MCF 10A (cell line): ENCODE results near the gene PSPN. TPM values are rescaled to one million over a fixed set of nuclear protein-coding genes. Genes with fewer than 3 reads are reported as not detected.

ENCODE experiments used
- BruUV-seq: library from RNA; stranded (reverse); fragments of 400-500 nt; replicated peaks from 2 replicates; lab custom pipeline; 2021; lab: Mats Ljungman, UMichigan
- CTCF ChIA-PET: fragments of 300-600 bp; sonication (Branson Sonifier 250); formaldehyde crosslinking; extraction: SDS; loops from one replicate; lab custom pipeline; 2021; ENCODE audit warnings: antibody characterized with exemption, inconsistent platforms; lab: Yijun Ruan, JAX
- POLR2A ChIA-PET: fragments of 300-600, 350-650 bp; sonication (Branson Sonifier 250); formaldehyde crosslinking; extraction: SDS; loops from one replicate; lab custom pipeline; 2020; ENCODE audit warnings: antibody characterized with exemption, inconsistent platforms; lab: Yijun Ruan, JAX
- DNase-seq: peaks from one replicate; pipeline ENCODE4 v3.0.0-alpha.2; 2018; ENCODE audit not compliant: unreplicated experiment
- H3K27ac Mint-ChIP-seq: one replicate; pipeline ENCODE4 v1.8.0; 2022; ENCODE audit warnings: mild to moderate bottlenecking, low read depth, mixed read lengths; ENCODE audit not compliant: unreplicated experiment
- H3K27me3 Mint-ChIP-seq: one replicate; pipeline ENCODE4 v1.8.0; 2022; ENCODE audit warnings: mixed read lengths; ENCODE audit not compliant: insufficient read depth, unreplicated experiment
- H3K36me3 Mint-ChIP-seq: one replicate; pipeline ENCODE4 v1.8.0; 2022; ENCODE audit warnings: mild to moderate bottlenecking, moderate library complexity, mixed read lengths; ENCODE audit not compliant: insufficient read depth, unreplicated experiment
- H3K4me1 Mint-ChIP-seq: one replicate; pipeline ENCODE4 v1.8.0; 2022; ENCODE audit warnings: mixed read lengths; ENCODE audit not compliant: insufficient read depth, unreplicated experiment
- H3K4me3 Mint-ChIP-seq: one replicate; pipeline ENCODE4 v1.8.0; 2022; ENCODE audit warnings: mild to moderate bottlenecking, moderate library complexity, mixed read lengths; ENCODE audit not compliant: unreplicated experiment
- H3K9me3 Mint-ChIP-seq: one replicate; pipeline ENCODE4 v1.8.0; 2022; ENCODE audit warnings: mixed read lengths; ENCODE audit not compliant: unreplicated experiment
- intact Hi-C: fragments of 100-400 bp; cut with micrococcal nuclease; formaldehyde crosslinking; loops from 2 replicates; pipeline ENCODE4 v1.14.1; 2022
- total RNA-seq: library from RNA; stranded (reverse); gene quantifications from 2 replicates; pipeline ENCODE4 v1.2.3, GENCODE V29; 2022
- TF ChIP-seq, protein P1 (sequence below): fragments of 200-600 bp; IDR thresholded peaks from one replicate; pipeline ENCODE4 v1.8.0; 2022; ENCODE audit warnings: antibody characterized with exemption, mild to moderate bottlenecking; ENCODE audit not compliant: unreplicated experiment

PSPN gene
- total RNA-seq, 1 experiment from 2014 or later: 1.1 TPM

GRCh38 chr19:6417713-6418561 is 42.2 kb upstream of the PSPN start:
- CTCF ChIA-PET: interaction anchor here (0.6 kb wide), 1 partner anchor 14 kb away, joined by 5 read pairs; no protein-coding TSS in a partner anchor

GRCh38 chr19:6416658-6417405 is 41.1 kb upstream of the PSPN start:
- BruUV-seq: no TSS peak
- intact Hi-C loops: loop anchor here (5.0 kb wide), 1 partner anchor 290 kb away; no protein-coding TSS in a partner anchor
- Mint-ChIP-seq H3K27me3 (no peaks in the 10 kb centered on the region), H3K4me1 (no peaks in the 10 kb centered on the region), H3K36me3 (peaks cover 80% of the 10 kb centered on the region), H3K4me3 (no peak overlapping the region), H3K27ac (no peak overlapping the region), H3K9me3 (no peaks in the 10 kb centered on the region)
- DNase-seq: no peak
- ChIA-PET CTCF (interaction anchor here (0.6 kb wide), 1 partner anchor 15 kb away, joined by 5 read pairs; no protein-coding TSS in a partner anchor), POLR2A (interaction anchor here (0.6 kb wide), 1 partner anchor 64 kb away, joined by 4 read pairs; no protein-coding TSS in a partner anchor)
- TF ChIP-seq, protein P1, sequence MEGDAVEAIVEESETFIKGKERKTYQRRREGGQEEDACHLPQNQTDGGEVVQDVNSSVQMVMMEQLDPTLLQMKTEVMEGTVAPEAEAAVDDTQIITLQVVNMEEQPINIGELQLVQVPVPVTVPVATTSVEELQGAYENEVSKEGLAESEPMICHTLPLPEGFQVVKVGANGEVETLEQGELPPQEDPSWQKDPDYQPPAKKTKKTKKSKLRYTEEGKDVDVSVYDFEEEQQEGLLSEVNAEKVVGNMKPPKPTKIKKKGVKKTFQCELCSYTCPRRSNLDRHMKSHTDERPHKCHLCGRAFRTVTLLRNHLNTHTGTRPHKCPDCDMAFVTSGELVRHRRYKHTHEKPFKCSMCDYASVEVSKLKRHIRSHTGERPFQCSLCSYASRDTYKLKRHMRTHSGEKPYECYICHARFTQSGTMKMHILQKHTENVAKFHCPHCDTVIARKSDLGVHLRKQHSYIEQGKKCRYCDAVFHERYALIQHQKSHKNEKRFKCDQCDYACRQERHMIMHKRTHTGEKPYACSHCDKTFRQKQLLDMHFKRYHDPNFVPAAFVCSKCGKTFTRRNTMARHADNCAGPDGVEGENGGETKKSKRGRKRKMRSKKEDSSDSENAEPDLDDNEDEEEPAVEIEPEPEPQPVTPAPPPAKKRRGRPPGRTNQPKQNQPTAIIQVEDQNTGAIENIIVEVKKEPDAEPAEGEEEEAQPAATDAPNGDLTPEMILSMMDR: no peak

More at GRCh38 chr19:6417713-6418561, 42.2 kb upstream of the PSPN start:
- peaks cover 87% of the 10 kb centered on the region for H3K36me3 Mint-ChIP-seq
- H3K9me3 Mint-ChIP-seq: no peaks in the 10 kb centered on the region
- POLR2A ChIA-PET: interaction anchor here (0.6 kb wide), 1 partner anchor 65 kb away, joined by 4 read pairs; no protein-coding TSS in a partner anchor
- no peak overlapping the region for H3K27ac Mint-ChIP-seq
- no TSS peak for BruUV-seq
- H3K27me3 Mint-ChIP-seq: no peaks in the 10 kb centered on the region
- peak; percentile 14 for DNase-seq
- peaks cover 7% of the 10 kb centered on the region for H3K4me1 Mint-ChIP-seq
- TF ChIP-seq, protein P1: peak; percentile 24
- no peak overlapping the region for H3K4me3 Mint-ChIP-seq
- intact Hi-C loops: loop anchor here (5.0 kb wide), 1 partner anchor 291 kb away; no protein-coding TSS in a partner anchor

DNA sequence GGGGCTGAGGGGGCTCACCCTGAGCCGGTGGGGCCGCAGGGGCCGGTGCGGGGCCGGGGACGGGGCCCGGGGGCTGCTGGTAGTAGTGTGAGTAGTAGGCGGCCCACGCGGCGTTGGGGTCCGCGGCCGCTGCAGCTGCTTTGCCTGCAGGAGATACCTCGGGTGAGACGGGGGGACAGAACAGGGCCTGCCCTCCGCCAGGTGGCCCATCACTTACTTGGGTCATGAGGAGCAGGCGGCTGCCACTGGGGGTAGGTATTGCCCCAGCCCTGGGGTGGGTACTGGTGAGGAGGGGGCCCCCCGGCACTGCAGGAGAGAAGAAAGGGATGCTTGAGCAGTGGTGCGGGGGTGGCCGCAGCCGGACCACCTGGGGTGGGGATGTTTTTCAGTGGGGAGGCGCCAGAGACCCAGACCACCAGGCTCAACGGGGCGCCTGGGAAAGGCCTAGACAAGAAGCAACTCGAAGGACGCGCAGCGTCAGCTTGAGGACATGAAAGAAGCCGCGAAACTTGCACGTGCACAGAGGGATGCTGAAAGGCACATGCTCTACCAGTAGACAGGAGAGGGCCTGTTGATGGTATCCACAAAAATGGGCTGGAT is 40.0 kb upstream of the PSPN start:
- no peaks in the 10 kb centered on the region for H3K27me3 Mint-ChIP-seq
- ChIA-PET CTCF (interaction anchor here (0.6 kb wide), 1 partner anchor 218 kb away, joined by 3 read pairs; no protein-coding TSS in a partner anchor), POLR2A (no interaction called here)
- intact Hi-C loops: loop anchor here (5.0 kb wide), 1 partner anchor 288 kb away; no protein-coding TSS in a partner anchor
- no peaks in the 10 kb centered on the region for H3K9me3 Mint-ChIP-seq
- H3K4me1 Mint-ChIP-seq: no peaks in the 10 kb centered on the region
- no peak for DNase-seq
- TF ChIP-seq, protein P1: no peak
- H3K36me3 Mint-ChIP-seq: peaks cover 69% of the 10 kb centered on the region
- BruUV-seq: no TSS peak
- H3K27ac Mint-ChIP-seq: no peak overlapping the region
- H3K4me3 Mint-ChIP-seq: no peak overlapping the region
